GM21515 (cell line): ENCODE results near the gene GRHL3.

Source experiments
- ATAC-seq: cut with Tn5 transposase; IDR thresholded peaks from one replicate; pipeline ENCODE4 v1.9.1; 2021; ENCODE audit not compliant: unreplicated experiment

The GRHL3 gene

GRCh38 chr1:24317081-24317480, 2.1 kb upstream of the GRHL3 start:
- no peak for ATAC-seq

GRCh38 chr1:24317956-24318614, 1.1 kb upstream of the GRHL3 start:
- ATAC-seq: no peak

- no peak for ATAC-seq
Observed at GRCh38 chr1:24318615-24319311, 394 bp upstream of the GRHL3 start.

- ATAC-seq: no peak
Observed at GRCh38 chr1:24319962-24320361, 805 bp downstream of the GRHL3 start.

GRCh38 chr1:24321126-24321525, 2.0 kb downstream of the GRHL3 start:
- ATAC-seq: no peak

GRCh38 chr1:24321697-24322469, 2.7 kb downstream of the GRHL3 start:
- no peak for ATAC-seq

- ATAC-seq: no peak
Observed at GRCh38 chr1:24322470-24323177, 3.5 kb downstream of the GRHL3 start.

- no peak for ATAC-seq
Observed at GRCh38 chr1:24323281-24323680, 4.1 kb downstream of the GRHL3 start.

GRCh38 chr1:24324903-24325302, 5.7 kb downstream of the GRHL3 start:
- ATAC-seq: no peak

GRCh38 chr1:24325587-24326449, 6.7 kb downstream of the GRHL3 start:
- ATAC-seq: no peak

- ATAC-seq: no peak
Observed at GRCh38 chr1:24327486-24327885, 8.3 kb downstream of the GRHL3 start.

GRCh38 chr1:24327891-24328290, 8.7 kb downstream of the GRHL3 start:
- ATAC-seq: no peak

- ATAC-seq: no peak
Observed at GRCh38 chr1:24329331-24329730, 10.2 kb downstream of the GRHL3 start.

GRCh38 chr1:24329797-24330543, 10.8 kb downstream of the GRHL3 start:
- ATAC-seq: no peak

GRCh38 chr1:24331961-24332673, 13.0 kb downstream of the GRHL3 start:
- no peak for ATAC-seq

- no peak for ATAC-seq
Observed at GRCh38 chr1:24336075-24336474, 16.9 kb downstream of the GRHL3 start.

- ATAC-seq: no peak
Observed at GRCh38 chr1:24337455-24337854, 18.3 kb downstream of the GRHL3 start.

GRCh38 chr1:24338447-24338846, 19.3 kb downstream of the GRHL3 start:
- ATAC-seq: no peak

- no peak for ATAC-seq
Observed at GRCh38 chr1:24339996-24340395, 20.8 kb downstream of the GRHL3 start.
